Spleen (tissue), 7 donors: ENCODE results near the gene OR6N1.

Experiments used
- CTCF ChIP-seq, 11 experiments: fragments of 200-600 bp in 7 of 11; fragments of 450-650 bp in 4 of 11; sonication (generic) in 4 of 11; IDR thresholded peaks in 8 of 11; conservative IDR thresholded peaks in 3 of 11; 1 replicate in 7 of 11; 2 replicates in 4 of 11; pipeline versions ENCODE4 v1.4.0 to v1.8.0; 2016 to 2021; ENCODE audit warnings: antibody characterized with exemption in 11 of 11, inconsistent platforms in 4 of 11, mild to moderate bottlenecking in 1 of 11
- POLR2A ChIP-seq, 3 donors: fragments of 450-650 bp; IDR thresholded peaks; one replicate each; pipeline ENCODE4 v1.5.1; 2017; ENCODE audit warnings: antibody characterized with exemption in 3 of 3, mild to moderate bottlenecking in 1 of 3
- POLR2AphosphoS5 ChIP-seq, 3 donors: sonication (generic); formaldehyde crosslinking; IDR thresholded peaks; one replicate each; pipeline ENCODE4 v1.5.1; 2017; ENCODE audit warnings: antibody characterized with exemption in 3 of 3
- donor health status: DM: no; HTN: no; CAD: no; lungs with moderate emphysema.
- donor health status: DM: no; HTN: no; CAD: no.
- donor health status: DM: no; HTN: no; CAD: no.

- TF ChIP-seq CTCF (IDR thresholded peaks at IDR 0.05 in 8 of 11, conservative IDR thresholded peaks at IDR 0.05 in 3 of 11) (no peak), POLR2A (IDR thresholded peaks at IDR 0.05) (no peak), POLR2AphosphoS5 (IDR thresholded peaks at IDR 0.05) (no peak)
These were observed 27.7 kb upstream of the OR6N1 start for GRCh38 chr1:158799689-158800088.
